Neural progenitor cell (in vitro differentiated cells): ENCODE data around the gene GOLGA8T. TPM values are rescaled to one million over a fixed set of nuclear protein-coding genes. Genes with fewer than 3 reads are reported as not detected.
"Not testable (repeated sequence)": the region's sequence is repeated elsewhere in the genome, so short reads cannot be mapped to it uniquely, and the experiment has no call there.

Experiments
- DNase-seq: peaks from one replicate; pipeline ENCODE4 v3.0.0-alpha.2; 2016; ENCODE audit warnings: low spot score
- H2AFZ ChIP-seq: fragments of 200-600 bp; sonication (generic); replicated peaks from 2 replicates; pipeline ENCODE4 v1.6.1; 2016; ENCODE audit warnings: antibody characterized with exemption
- H3F3A ChIP-seq: fragments of 200-600 bp; sonication (generic); 2 replicates; pipeline ENCODE4 v1.6.1; 2016; ENCODE audit warnings: antibody characterized with exemption, low read depth
- H3K27ac ChIP-seq: fragments of 200-600 bp; sonication (generic); 2 replicates; pipeline ENCODE4 v1.5.1; 2016; ENCODE audit warnings: mild to moderate bottlenecking
- H3K27me3 ChIP-seq: fragments of 200-600 bp; sonication (generic); 2 replicates; pipeline ENCODE4 v1.6.1; 2016; ENCODE audit warnings: mild to moderate bottlenecking, moderate library complexity
- H3K36me3 ChIP-seq: fragments of 200-600 bp; sonication (generic); 2 replicates; pipeline ENCODE4 v1.5.1; 2016
- H3K4me1 ChIP-seq: fragments of 200-600 bp; sonication (generic); 2 replicates; pipeline ENCODE4 v1.6.1; 2016; ENCODE audit warnings: mixed run types
- H3K4me2 ChIP-seq: fragments of 200-600 bp; sonication (generic); 2 replicates; pipeline ENCODE4 v1.6.1; 2016
- H3K4me3 ChIP-seq: fragments of 200-600 bp; sonication (generic); 2 replicates; pipeline ENCODE4 v1.5.1; 2016
- H3K79me2 ChIP-seq: fragments of 200-600 bp; sonication (generic); 2 replicates; pipeline ENCODE4 v1.6.1; 2016; ENCODE audit warnings: low read depth
- H3K9ac ChIP-seq: fragments of 200-600 bp; sonication (generic); 2 replicates; pipeline ENCODE4 v1.6.1; 2016
- H3K9me3 ChIP-seq: fragments of 200-600 bp; sonication (generic); 2 replicates; pipeline ENCODE4 v1.5.1; 2016; ENCODE audit warnings: low read depth
- H4K20me1 ChIP-seq: fragments of 200-600 bp; sonication (generic); 2 replicates; pipeline ENCODE4 v1.6.1; 2016; ENCODE audit warnings: low read depth
- H3K27ac Mint-ChIP-seq: 3 replicates; pipeline ENCODE4 v1.8.0; 2021; ENCODE audit warnings: mixed read lengths
- H3K27me3 Mint-ChIP-seq: 2 replicates; pipeline ENCODE4 v1.8.0; 2022; ENCODE audit warnings: low read depth, mild to moderate bottlenecking, inconsistent platforms, moderate library complexity, mixed read lengths; ENCODE audit not compliant: insufficient read depth
- H3K36me3 Mint-ChIP-seq: 3 replicates; pipeline ENCODE4 v1.8.0; 2021; ENCODE audit warnings: mixed read lengths
- H3K4me1 Mint-ChIP-seq: 3 replicates; pipeline ENCODE4 v1.8.0; 2021; ENCODE audit warnings: mixed read lengths
- H3K4me3 Mint-ChIP-seq: 3 replicates; pipeline ENCODE4 v1.8.0; 2021; ENCODE audit warnings: mild to moderate bottlenecking, moderate library complexity, mixed read lengths
- H3K9me3 Mint-ChIP-seq: 3 replicates; pipeline ENCODE4 v1.8.0; 2020; ENCODE audit warnings: mixed read lengths
- EZH2 ChIP-seq: fragments of 200-600 bp; sonication (generic); IDR thresholded peaks from 2 replicates; pipeline ENCODE4 v1.6.1; 2017; ENCODE audit warnings: antibody characterized with exemption, mild to moderate bottlenecking, moderate library complexity
- EZH2phosphoT487 ChIP-seq: fragments of 200-600 bp; sonication (generic); IDR thresholded peaks from 2 replicates; pipeline ENCODE4 v1.6.1; 2017; ENCODE audit warnings: antibody characterized with exemption
- small RNA-seq: library from RNA; depleted of rRNA; stranded (forward); fragments of <200 nt; gene quantifications from one replicate; pipeline ENCODE3, GENCODE V24; 2015
- total RNA-seq: library from RNA; depleted of rRNA; stranded (reverse); fragments of >200 nt; gene quantifications from 2 replicates; pipeline ENCODE4 v1.2.3, GENCODE V29; 2015; ENCODE audit warnings: low replicate concordance

Gene GOLGA8T
- total RNA-seq, 1 donor from 2014 or later: not detected

DNA sequence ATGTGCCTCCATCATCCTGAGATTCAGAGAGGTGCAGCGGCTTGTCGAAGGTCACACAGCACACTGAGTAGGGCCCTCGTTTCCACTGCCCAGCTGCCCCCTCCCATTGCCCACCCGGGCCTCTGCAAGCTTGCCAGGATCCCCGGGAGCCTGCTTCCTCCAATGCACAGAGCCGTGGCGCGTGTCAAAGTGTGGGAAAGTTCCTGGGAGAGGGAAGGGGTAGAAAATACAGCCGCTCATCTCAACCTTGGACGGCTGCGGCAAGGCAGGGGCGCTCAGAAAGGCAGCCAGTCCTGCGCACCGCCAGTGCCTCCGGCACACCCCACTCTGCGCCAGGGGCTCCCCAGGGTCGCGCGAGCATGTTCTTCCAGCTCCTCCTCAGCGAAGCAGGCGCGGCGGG lies 56.3 kb downstream of the GOLGA8T start:
- DNase-seq, H3K4me3 Mint-ChIP-seq: not testable (repeated sequence)

GRCh38 chr15:30191639-30192038 lies 56.8 kb downstream of the GOLGA8T start:
- not testable (repeated sequence) for H3K9me3 Mint-ChIP-seq, H3K27me3 Mint-ChIP-seq, H3F3A ChIP-seq, DNase-seq, H3K36me3 Mint-ChIP-seq, H3K4me1 Mint-ChIP-seq, H3K27ac ChIP-seq, H3K36me3 ChIP-seq, H2AFZ ChIP-seq, H4K20me1 ChIP-seq, H3K9ac ChIP-seq, H3K27ac Mint-ChIP-seq, H3K9me3 ChIP-seq, H3K79me2 ChIP-seq, H3K4me1 ChIP-seq
- peak overlapping the region; percentile 82 for H3K4me3 Mint-ChIP-seq
- TF ChIP-seq EZH2phosphoT487 (peak; percentile 76), EZH2 (peak; percentile 84)
- H3K4me3 ChIP-seq: peak overlapping the region; percentile 38
- peaks cover 52% of the 10 kb centered on the region for H3K27me3 ChIP-seq
- H3K4me2 ChIP-seq: peak overlapping the region; percentile 68

More for the DNA sequence above, 56.3 kb downstream of the GOLGA8T start:
- H3K27ac Mint-ChIP-seq, H3K9ac ChIP-seq, H3K9me3 ChIP-seq, H3K4me3 ChIP-seq, H3K36me3 ChIP-seq, H3K27ac ChIP-seq, H3K4me1 Mint-ChIP-seq, H4K20me1 ChIP-seq, H3K36me3 Mint-ChIP-seq, H3K79me2 ChIP-seq, H2AFZ ChIP-seq, H3K4me1 ChIP-seq, H3F3A ChIP-seq, H3K27me3 Mint-ChIP-seq, H3K9me3 Mint-ChIP-seq, H3K4me2 ChIP-seq: not testable (repeated sequence)
- peak; percentile 37 for TF ChIP-seq EZH2phosphoT487
- peaks cover 47% of the 10 kb centered on the region for H3K27me3 ChIP-seq

DNA sequence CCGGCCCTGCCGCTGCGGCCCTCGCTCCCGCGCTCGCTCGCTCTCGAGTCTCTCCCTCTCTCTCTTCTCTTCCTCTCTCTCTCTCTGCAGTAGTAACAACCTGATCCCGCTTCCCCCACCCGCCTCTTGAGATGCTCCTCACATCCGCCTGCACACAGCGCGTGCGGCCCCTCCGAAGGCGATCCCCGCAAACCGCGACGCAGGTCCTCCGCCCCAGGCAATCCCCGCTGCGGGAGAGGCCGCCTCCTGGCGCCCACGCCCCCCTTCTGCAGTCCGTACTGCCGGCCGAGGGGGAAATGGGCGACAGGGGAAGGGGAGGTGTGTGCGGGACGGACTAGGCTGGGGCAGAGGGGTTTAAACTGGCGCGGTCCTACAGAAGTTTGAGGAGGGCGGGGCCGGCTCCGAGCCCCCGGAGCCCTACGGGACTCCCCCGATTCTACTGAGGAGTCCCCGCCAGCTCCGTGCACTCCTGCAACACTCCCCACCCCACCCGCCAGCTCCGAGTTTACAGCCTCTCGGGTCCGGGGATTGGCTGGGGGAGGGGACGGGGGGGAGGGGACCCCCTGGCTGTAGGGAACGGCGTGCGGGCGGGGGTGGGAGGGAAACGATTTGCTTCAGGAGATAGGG lies 57.4 kb downstream of the GOLGA8T start:
- DNase-seq, H4K20me1 ChIP-seq, H3K36me3 Mint-ChIP-seq, H3K9me3 Mint-ChIP-seq, H3K9ac ChIP-seq, H3K4me1 Mint-ChIP-seq, H3K9me3 ChIP-seq, H3K4me1 ChIP-seq, H3K27ac Mint-ChIP-seq, H3K36me3 ChIP-seq, H2AFZ ChIP-seq, H3F3A ChIP-seq, H3K27ac ChIP-seq, H3K79me2 ChIP-seq, H3K4me2 ChIP-seq, H3K27me3 Mint-ChIP-seq: not testable (repeated sequence)
- peak; percentile 28 for TF ChIP-seq EZH2
- Histone ChIP-seq H3K4me3 (peak overlapping the region; percentile 38), H3K27me3 (peaks cover 58% of the 10 kb centered on the region)
- peak overlapping the region; percentile 55 for H3K4me3 Mint-ChIP-seq

DNA sequence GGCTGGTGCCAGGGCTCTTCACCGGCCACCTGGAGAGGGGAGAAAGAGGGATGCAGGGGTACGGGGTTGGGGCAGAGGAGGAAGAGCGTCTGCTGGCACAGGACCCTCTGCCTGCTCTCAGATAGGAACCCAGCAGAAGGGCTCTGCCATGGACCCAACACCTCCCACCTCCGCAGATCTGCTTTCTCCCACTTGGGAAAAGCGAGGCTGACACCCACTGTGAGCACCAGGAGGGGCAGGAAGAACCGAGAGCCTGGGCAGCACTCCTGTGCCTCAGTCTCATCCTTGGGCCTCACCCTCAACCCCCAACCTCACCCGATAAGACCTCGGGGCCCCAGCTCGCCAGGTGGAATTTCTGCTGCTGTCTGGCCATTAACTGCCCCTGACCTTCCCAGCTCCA lies 58.0 kb downstream of the GOLGA8T start:
- H2AFZ ChIP-seq, H3K4me2 ChIP-seq: not testable (repeated sequence)

More for the DNA sequence above, 58.0 kb downstream of the GOLGA8T start:
- not testable (repeated sequence) for H3F3A ChIP-seq, H3K4me1 ChIP-seq, DNase-seq, H3K4me1 Mint-ChIP-seq, H3K27ac Mint-ChIP-seq, H3K9ac ChIP-seq, H3K9me3 ChIP-seq, H3K36me3 ChIP-seq, H3K4me3 ChIP-seq, H3K4me3 Mint-ChIP-seq, H3K27me3 Mint-ChIP-seq, H4K20me1 ChIP-seq, H3K9me3 Mint-ChIP-seq, H3K27ac ChIP-seq, H3K79me2 ChIP-seq, H3K36me3 Mint-ChIP-seq
- H3K27me3 ChIP-seq: peaks cover 60% of the 10 kb centered on the region
- TF ChIP-seq EZH2phosphoT487 (peak; percentile 48), EZH2 (peak; percentile 65)

Small RNAs within 50 kb of the gene (small RNA-seq; reads per million reads assigned to genes)
- gene AC120045.2 (not detected), gene RF00096 (not detected), gene RN7SL469P (not detected), gene RN7SL673P (not detected)

Other genes starting within 250 kb of the GOLGA8T start
- gene GOLGA8J, start 52.1 kb upstream of the GOLGA8T start, total RNA-seq: not detected in 2 replicates